ENCODE measurements around the gene CBY3.
"Not testable (repeated sequence)": the region's sequence is repeated elsewhere in the genome, so short reads cannot be mapped to it uniquely, and the experiment has no call there.

DNA sequence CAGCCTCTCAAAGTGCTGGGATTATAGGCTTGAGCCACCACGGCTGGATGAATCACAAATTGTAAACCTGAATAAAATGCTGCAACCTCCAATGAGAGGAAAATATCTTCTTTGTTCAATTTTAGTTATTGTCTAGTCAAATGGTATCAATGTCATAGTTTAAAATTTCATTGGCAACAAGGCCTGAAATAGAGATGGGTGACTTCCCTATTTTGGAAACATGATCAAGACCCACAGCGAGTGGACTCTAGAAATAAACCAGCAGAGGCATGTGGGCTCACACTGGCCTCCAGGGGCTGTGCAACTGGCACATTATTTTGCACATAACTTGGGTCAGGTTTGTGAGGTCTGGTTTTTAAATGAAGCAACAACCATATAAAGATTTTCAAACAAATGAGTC is 27.7 kb downstream of the CBY3 start:
- TF ChIP-seq CTCF, POLR2AphosphoS5, POLR2A (IDR thresholded peaks at IDR 0.05): not testable (repeated sequence)

All from transverse colon (tissue), 4 donors.